WTC11 (cell line): ENCODE results near the gene NOG. TPM values are rescaled to one million over a fixed set of nuclear protein-coding genes. Genes with fewer than 3 reads are reported as not detected.

ENCODE experiments used
- ATAC-seq: fragments of 200-7000 bp; cut with Tn5 transposase; 2 replicates; pipeline ENCODE4 v1.10.0; 2021; ENCODE audit warnings: mild to moderate bottlenecking, moderate library complexity
- CTCF ChIA-PET: fragments of 300-600 bp; sonication (Branson Sonifier 250); formaldehyde crosslinking; loops from one replicate; lab custom pipeline; 2021; ENCODE audit warnings: antibody characterized with exemption; lab: Charles Lee
- POLR2A ChIA-PET: fragments of 350-600 bp; sonication (Branson Sonifier 250); formaldehyde crosslinking; loops from one replicate; lab custom pipeline; 2021; ENCODE audit warnings: antibody characterized with exemption; lab: Charles Lee
- DNase-seq: peaks from one replicate; pipeline ENCODE4 v3.0.0; 2021; ENCODE audit warnings: low spot score
- H3K27ac Mint-ChIP-seq: 2 replicates; pipeline ENCODE4 v1.8.0; 2021; ENCODE audit warnings: mixed read lengths
- H3K27me3 Mint-ChIP-seq: 2 replicates; pipeline ENCODE4 v1.8.0; 2021; ENCODE audit warnings: low read depth, mild to moderate bottlenecking, moderate library complexity, mixed read lengths
- H3K36me3 Mint-ChIP-seq: 2 replicates; pipeline ENCODE4 v1.8.0; 2021; ENCODE audit warnings: mixed read lengths
- H3K4me1 Mint-ChIP-seq: 2 replicates; pipeline ENCODE4 v1.8.0; 2022; ENCODE audit warnings: mixed read lengths
- H3K4me3 Mint-ChIP-seq: 2 replicates; pipeline ENCODE4 v1.8.0; 2021; ENCODE audit warnings: mild to moderate bottlenecking, moderate library complexity, mixed read lengths
- H3K9me3 Mint-ChIP-seq: 2 replicates; pipeline ENCODE4 v1.8.0; 2021; ENCODE audit warnings: mixed read lengths
- ATF2 ChIP-seq: sonication (generic); formaldehyde crosslinking; IDR thresholded peaks from 2 replicates; pipeline ENCODE4 v1.8.1; 2022; ENCODE audit warnings: low read depth, missing genetic modification reagents, borderline replicate concordance
- ATF3 ChIP-seq: sonication (generic); formaldehyde crosslinking; conservative IDR thresholded peaks from 2 replicates; pipeline ENCODE4 v1.8.1; 2022; ENCODE audit warnings: mild to moderate bottlenecking, missing genetic modification reagents
- E2F5 ChIP-seq: sonication (generic); formaldehyde crosslinking; IDR thresholded peaks from 2 replicates; pipeline ENCODE4 v1.8.1; 2022; ENCODE audit warnings: mild to moderate bottlenecking, moderate library complexity, missing genetic modification reagents
- ERG ChIP-seq: fragments of 250-450 bp; sonication (Bioruptor Pico); IDR thresholded peaks from 2 replicates; pipeline ENCODE4 v1.8.0; 2021; ENCODE audit warnings: mild to moderate bottlenecking
- GTF2I ChIP-seq: fragments of 250-450 bp; sonication (Bioruptor Pico); conservative IDR thresholded peaks from 2 replicates; pipeline ENCODE4 v1.4.0; 2021; ENCODE audit warnings: mild to moderate bottlenecking
- IRF2 ChIP-seq: sonication (generic); formaldehyde crosslinking; IDR thresholded peaks from 2 replicates; pipeline ENCODE4 v1.8.0; 2022; ENCODE audit warnings: low read depth, missing genetic modification reagents, borderline replicate concordance
- JUN ChIP-seq: sonication (generic); formaldehyde crosslinking; IDR thresholded peaks from 2 replicates; pipeline ENCODE4 v1.8.0; 2023; ENCODE audit warnings: mild to moderate bottlenecking, missing genetic modification reagents
- MLX ChIP-seq: sonication (generic); formaldehyde crosslinking; IDR thresholded peaks from 2 replicates; pipeline ENCODE4 v1.8.1; 2023; ENCODE audit warnings: mild to moderate bottlenecking, missing genetic modification reagents, moderate library complexity
- PREB ChIP-seq: sonication (generic); formaldehyde crosslinking; IDR thresholded peaks from 2 replicates; pipeline ENCODE4 v1.8.1; 2022; ENCODE audit warnings: mild to moderate bottlenecking, missing genetic modification reagents, moderate library complexity, borderline replicate concordance
- PRRX2 ChIP-seq: fragments of 250-450 bp; sonication (Bioruptor Pico); IDR thresholded peaks from 2 replicates; pipeline ENCODE4 v1.8.0; 2021; ENCODE audit warnings: mild to moderate bottlenecking
- TEAD1 ChIP-seq: sonication (generic); formaldehyde crosslinking; IDR thresholded peaks from 2 replicates; pipeline ENCODE4 v1.8.0; 2022; ENCODE audit warnings: mild to moderate bottlenecking, missing genetic modification reagents
- ZNF138 ChIP-seq: sonication (generic); formaldehyde crosslinking; conservative IDR thresholded peaks from 2 replicates; pipeline ENCODE4 v1.8.1; 2022; ENCODE audit warnings: mild to moderate bottlenecking, moderate library complexity, missing genetic modification reagents
- ZNF232 ChIP-seq: sonication (generic); formaldehyde crosslinking; IDR thresholded peaks from 2 replicates; pipeline ENCODE4 v1.8.0; 2022; ENCODE audit warnings: mild to moderate bottlenecking, missing genetic modification reagents
- ZNF512 ChIP-seq: sonication (generic); formaldehyde crosslinking; IDR thresholded peaks from 2 replicates; pipeline ENCODE4 v1.8.1; 2022; ENCODE audit warnings: missing genetic modification reagents, borderline replicate concordance
- total RNA-seq: library from RNA; stranded (reverse); gene quantifications from 3 replicates; pipeline ENCODE4 v1.2.3, GENCODE V29; 2021

Gene NOG
- total RNA-seq, 1 experiment from 2014 or later, result 1.2 TPM

- TF ChIP-seq PREB (CRISPR knock-in tag) (no peak), ZNF232 (CRISPR knock-in tag) (no peak), ZNF138 (CRISPR knock-in tag) (no peak), ATF3 (CRISPR knock-in tag) (no peak), TEAD1 (CRISPR knock-in tag) (no peak)
Measured at GRCh38 chr17:56608944-56609343, 15.4 kb downstream of the NOG start (continued).

- no peak for TF ChIP-seq JUN
- TF ChIP-seq ATF2, result no peak
- no peak for TF ChIP-seq ZNF232 (CRISPR knock-in tag)
- TF ChIP-seq PREB (CRISPR knock-in tag), result no peak
- TF ChIP-seq, all 79 proteins: peak for 0
- CTCF ChIA-PET, result interaction anchor here (1.0 to 1.2 kb wide), 2 partner anchors 18 to 19 kb away, joined by 3 read pairs; no protein-coding TSS in a partner anchor
- no peaks in the 10 kb centered on the region for H3K9me3 Mint-ChIP-seq
- no peaks in the 10 kb centered on the region for H3K4me1 Mint-ChIP-seq
- POLR2A ChIA-PET, result interaction anchor here (0.6 kb wide), 2 partner anchors 146 to 833 kb away, joined by 3 to 7 read pairs; no protein-coding TSS in a partner anchor
- ATAC-seq, result no peak
- H3K4me3 Mint-ChIP-seq, result no peak overlapping the region
- H3K27ac Mint-ChIP-seq, result no peak overlapping the region
- peaks cover 5% of the 10 kb centered on the region; the same call in 1 of the 2 replicates for H3K27me3 Mint-ChIP-seq
- no peak for DNase-seq
- no peaks in the 10 kb centered on the region for H3K36me3 Mint-ChIP-seq
Measured at GRCh38 chr17:56610321-56610720, 16.8 kb downstream of the NOG start.

GRCh38 chr17:56613131-56613530 is 19.6 kb downstream of the NOG start:
- Mint-ChIP-seq H3K4me1 (no peaks in the 10 kb centered on the region), H3K27ac (no peak overlapping the region), H3K4me3 (no peak overlapping the region), H3K36me3 (no peaks in the 10 kb centered on the region), H3K9me3 (no peaks in the 10 kb centered on the region), H3K27me3 (no peaks in the 10 kb centered on the region; the same call in 1 of the 2 replicates)
- ATAC-seq, result no peak
- POLR2A ChIA-PET, result no interaction called here
- no peak for DNase-seq
- CTCF ChIA-PET, result no interaction called here
- TF ChIP-seq ZNF512, result no peak
- TF ChIP-seq ERG (CRISPR knock-in tag), result no peak
- TF ChIP-seq PRRX2 (CRISPR knock-in tag), result no peak
- no peak for TF ChIP-seq E2F5 (CRISPR knock-in tag)
- TF ChIP-seq MLX (CRISPR knock-in tag), result no peak
- TF ChIP-seq IRF2 (CRISPR knock-in tag), result no peak
- no peak for TF ChIP-seq TEAD1 (CRISPR knock-in tag)
- no peak for TF ChIP-seq GTF2I (CRISPR knock-in tag)
